ENCODE measurements around the gene KRT13. TPM values are rescaled to one million over a fixed set of nuclear protein-coding genes. Genes with fewer than 3 reads are reported as not detected.

Gene KRT13
- total RNA-seq, 1 donor from 2014 or later: 1.0 TPM

GRCh38 chr17:41480581-41480980 is 24.8 kb downstream of the KRT13 start:
- H3K4me3 ChIP-seq (ENCODE audit: low read depth, low read length): no peak overlapping the region
- no peak for DNase-seq (ENCODE audit: low read depth)

DNA sequence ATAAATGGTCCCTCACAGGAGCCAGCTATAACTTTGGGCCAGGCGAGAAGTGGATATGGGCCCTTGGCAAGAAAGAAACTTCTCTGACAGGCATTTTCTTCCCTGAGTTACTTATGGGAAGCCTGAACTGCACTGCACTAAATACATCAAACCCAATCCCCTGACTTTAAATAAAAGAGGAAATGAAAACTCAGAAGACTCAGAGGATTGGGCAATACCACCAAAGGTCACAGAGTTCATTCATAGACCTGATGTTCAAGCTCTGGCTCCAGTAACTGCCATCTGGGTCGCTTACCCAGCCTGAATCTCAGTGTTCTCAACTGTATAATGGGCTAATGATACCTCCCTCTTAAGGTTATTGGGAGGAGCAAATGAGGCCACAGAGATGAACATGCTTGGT is 25.3 kb downstream of the KRT13 start:
- H3K4me3 ChIP-seq (ENCODE audit: low read depth, low read length): no peak overlapping the region
- TF ChIP-seq, protein P1, sequence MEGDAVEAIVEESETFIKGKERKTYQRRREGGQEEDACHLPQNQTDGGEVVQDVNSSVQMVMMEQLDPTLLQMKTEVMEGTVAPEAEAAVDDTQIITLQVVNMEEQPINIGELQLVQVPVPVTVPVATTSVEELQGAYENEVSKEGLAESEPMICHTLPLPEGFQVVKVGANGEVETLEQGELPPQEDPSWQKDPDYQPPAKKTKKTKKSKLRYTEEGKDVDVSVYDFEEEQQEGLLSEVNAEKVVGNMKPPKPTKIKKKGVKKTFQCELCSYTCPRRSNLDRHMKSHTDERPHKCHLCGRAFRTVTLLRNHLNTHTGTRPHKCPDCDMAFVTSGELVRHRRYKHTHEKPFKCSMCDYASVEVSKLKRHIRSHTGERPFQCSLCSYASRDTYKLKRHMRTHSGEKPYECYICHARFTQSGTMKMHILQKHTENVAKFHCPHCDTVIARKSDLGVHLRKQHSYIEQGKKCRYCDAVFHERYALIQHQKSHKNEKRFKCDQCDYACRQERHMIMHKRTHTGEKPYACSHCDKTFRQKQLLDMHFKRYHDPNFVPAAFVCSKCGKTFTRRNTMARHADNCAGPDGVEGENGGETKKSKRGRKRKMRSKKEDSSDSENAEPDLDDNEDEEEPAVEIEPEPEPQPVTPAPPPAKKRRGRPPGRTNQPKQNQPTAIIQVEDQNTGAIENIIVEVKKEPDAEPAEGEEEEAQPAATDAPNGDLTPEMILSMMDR (conservative IDR thresholded peaks at IDR 0.05; ENCODE audit: low read depth, low read length): no peak
- DNase-seq (ENCODE audit: low read depth): no peak

More at GRCh38 chr17:41480581-41480980, 24.8 kb downstream of the KRT13 start:
- TF ChIP-seq, protein P1 (conservative IDR thresholded peaks at IDR 0.05; ENCODE audit: low read depth, low read length): no peak

DNA sequence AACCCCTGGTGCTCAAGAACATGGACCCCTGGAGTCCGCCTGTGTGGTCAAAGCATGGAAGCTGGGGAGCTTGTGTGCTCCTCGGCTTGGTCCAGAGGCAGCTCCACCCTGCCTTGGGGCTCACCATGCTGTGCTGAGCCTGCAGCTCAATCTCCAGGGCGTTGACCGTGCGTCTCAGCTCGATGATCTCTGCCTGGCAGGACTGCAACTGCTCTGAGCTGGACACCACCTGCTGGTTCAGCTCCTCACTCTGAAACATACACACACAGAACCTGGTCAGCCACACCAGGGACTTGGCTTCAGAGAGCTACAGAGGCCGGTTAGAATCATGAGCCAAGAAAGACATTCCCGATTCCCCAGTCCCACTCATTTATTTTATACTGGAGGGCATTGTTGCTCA is 27.2 kb downstream of the KRT13 start:
- no peak overlapping the region for H3K4me3 ChIP-seq (ENCODE audit: low read depth, low read length)
- no peak for DNase-seq (ENCODE audit: low read depth)
- TF ChIP-seq, protein P1 (conservative IDR thresholded peaks at IDR 0.05; ENCODE audit: low read depth, low read length): peak; percentile 44

- TF ChIP-seq, protein P1 (conservative IDR thresholded peaks at IDR 0.05; ENCODE audit: low read depth, low read length): no peak
- no peak overlapping the region for H3K4me3 ChIP-seq (ENCODE audit: low read depth, low read length)
- DNase-seq (ENCODE audit: low read depth): no peak
Observed at GRCh38 chr17:41476866-41477815, 28.3 kb downstream of the KRT13 start.

GRCh38 chr17:41475421-41475820 is 30.0 kb downstream of the KRT13 start:
- DNase-seq (ENCODE audit: low read depth): no peak
- TF ChIP-seq, protein P1 (conservative IDR thresholded peaks at IDR 0.05; ENCODE audit: low read depth, low read length): no peak
- H3K4me3 ChIP-seq (ENCODE audit: low read depth, low read length): no peak overlapping the region

GRCh38 chr17:41474863-41475262 is 30.5 kb downstream of the KRT13 start:
- TF ChIP-seq, protein P1 (conservative IDR thresholded peaks at IDR 0.05; ENCODE audit: low read depth, low read length): no peak
- no peak for DNase-seq (ENCODE audit: low read depth)
- no peak overlapping the region for H3K4me3 ChIP-seq (ENCODE audit: low read depth, low read length)
